ENCODE data around the gene NRP1. TPM values are rescaled to one million over a fixed set of nuclear protein-coding genes. Genes with fewer than 3 reads are reported as not detected.

The NRP1 gene
- polyA plus RNA-seq, 1 experiment: 218 TPM

DNA sequence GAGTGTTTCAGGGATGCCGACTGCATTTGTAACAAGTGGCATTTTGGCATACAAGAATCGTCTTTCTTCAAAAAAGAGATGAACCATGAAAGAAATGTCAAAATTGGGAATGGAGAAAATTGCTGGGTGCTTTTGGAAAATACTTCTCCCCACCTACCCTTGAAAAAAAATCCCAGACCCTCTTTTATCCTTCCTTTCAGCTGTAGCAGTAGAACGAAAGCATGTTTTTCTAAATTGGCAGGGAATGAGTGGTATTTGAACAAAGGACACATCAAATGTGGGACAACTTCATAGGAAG is 187.5 kb downstream of the NRP1 start:
- Histone ChIP-seq H3K27me3 (ENCODE audit: control insufficient read depth, insufficient read depth, low read length) (no peaks in the 10 kb centered on the region), H3K27ac (ENCODE audit: low read depth, low read length) (no peak overlapping the region), H3K4me3 (ENCODE audit: low read depth, low read length) (no peak overlapping the region), H3K9me3 (ENCODE audit: control insufficient read depth, insufficient read depth, low read length) (peaks cover 3% of the 10 kb centered on the region; the same call in 1 of the 2 replicates)
- ChIA-PET CTCF (interaction anchor here (1.2 kb wide), 1 partner anchor 9 kb away, joined by 4 read pairs; no protein-coding TSS in a partner anchor), POLR2A (no interaction called here)
- no peak for DNase-seq (ENCODE audit: low read depth, low spot score)
- TF ChIP-seq, protein P1, sequence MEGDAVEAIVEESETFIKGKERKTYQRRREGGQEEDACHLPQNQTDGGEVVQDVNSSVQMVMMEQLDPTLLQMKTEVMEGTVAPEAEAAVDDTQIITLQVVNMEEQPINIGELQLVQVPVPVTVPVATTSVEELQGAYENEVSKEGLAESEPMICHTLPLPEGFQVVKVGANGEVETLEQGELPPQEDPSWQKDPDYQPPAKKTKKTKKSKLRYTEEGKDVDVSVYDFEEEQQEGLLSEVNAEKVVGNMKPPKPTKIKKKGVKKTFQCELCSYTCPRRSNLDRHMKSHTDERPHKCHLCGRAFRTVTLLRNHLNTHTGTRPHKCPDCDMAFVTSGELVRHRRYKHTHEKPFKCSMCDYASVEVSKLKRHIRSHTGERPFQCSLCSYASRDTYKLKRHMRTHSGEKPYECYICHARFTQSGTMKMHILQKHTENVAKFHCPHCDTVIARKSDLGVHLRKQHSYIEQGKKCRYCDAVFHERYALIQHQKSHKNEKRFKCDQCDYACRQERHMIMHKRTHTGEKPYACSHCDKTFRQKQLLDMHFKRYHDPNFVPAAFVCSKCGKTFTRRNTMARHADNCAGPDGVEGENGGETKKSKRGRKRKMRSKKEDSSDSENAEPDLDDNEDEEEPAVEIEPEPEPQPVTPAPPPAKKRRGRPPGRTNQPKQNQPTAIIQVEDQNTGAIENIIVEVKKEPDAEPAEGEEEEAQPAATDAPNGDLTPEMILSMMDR (IDR thresholded peaks at IDR 0.05; ENCODE audit: low read depth, low read length): no peak

DNA sequence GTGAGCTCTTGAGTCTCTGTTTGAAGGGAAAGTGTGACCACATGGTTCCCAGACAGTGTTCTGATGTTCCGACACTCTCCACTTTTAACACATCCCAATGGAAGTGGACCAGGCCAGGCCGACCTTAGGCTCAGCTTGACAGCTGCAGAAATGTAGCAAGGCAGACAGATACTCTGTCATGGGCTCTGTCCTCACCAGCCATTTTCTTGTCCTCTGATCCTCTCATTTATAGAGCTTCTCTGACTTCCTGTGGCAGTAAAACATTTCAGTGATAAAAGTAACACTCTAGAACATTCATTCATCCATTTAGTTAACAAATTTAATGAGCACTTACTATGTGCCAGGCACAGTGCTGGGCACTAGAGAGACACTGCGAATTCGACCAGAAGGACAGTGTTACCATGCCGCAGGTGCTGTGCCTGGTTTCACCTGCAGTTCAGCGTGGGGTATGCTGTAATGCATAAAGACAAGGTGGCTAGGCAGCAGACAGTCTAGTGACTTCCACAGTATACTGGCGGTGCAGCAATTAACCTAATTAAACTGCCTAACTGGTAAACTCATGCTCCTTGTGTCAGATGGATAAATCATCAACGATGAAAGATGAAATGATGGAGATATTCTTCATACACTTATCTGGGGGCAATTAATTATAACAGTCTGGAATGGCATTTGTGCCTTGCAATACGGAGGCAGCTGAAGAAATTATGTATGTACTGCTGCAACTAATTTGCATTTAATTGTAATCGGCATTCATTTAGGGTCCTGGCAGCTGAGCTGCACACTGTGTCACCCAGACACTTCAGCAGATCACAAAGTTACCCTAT is 188.1 kb downstream of the NRP1 start:
- ChIA-PET CTCF (interaction anchor here (0.9 kb wide), 1 partner anchor 9 kb away, joined by 3 read pairs; no protein-coding TSS in a partner anchor), POLR2A (no interaction called here)
- Histone ChIP-seq H3K27ac (ENCODE audit: low read depth, low read length) (no peak overlapping the region), H3K4me3 (ENCODE audit: low read depth, low read length) (no peak overlapping the region), H3K9me3 (ENCODE audit: control insufficient read depth, insufficient read depth, low read length) (peaks cover 3% of the 10 kb centered on the region; the same call in 1 of the 2 replicates), H3K27me3 (ENCODE audit: control insufficient read depth, insufficient read depth, low read length) (no peaks in the 10 kb centered on the region)
- no peak for DNase-seq (ENCODE audit: low read depth, low spot score)
- TF ChIP-seq, protein P1 (IDR thresholded peaks at IDR 0.05; ENCODE audit: low read depth, low read length): no peak

DNA sequence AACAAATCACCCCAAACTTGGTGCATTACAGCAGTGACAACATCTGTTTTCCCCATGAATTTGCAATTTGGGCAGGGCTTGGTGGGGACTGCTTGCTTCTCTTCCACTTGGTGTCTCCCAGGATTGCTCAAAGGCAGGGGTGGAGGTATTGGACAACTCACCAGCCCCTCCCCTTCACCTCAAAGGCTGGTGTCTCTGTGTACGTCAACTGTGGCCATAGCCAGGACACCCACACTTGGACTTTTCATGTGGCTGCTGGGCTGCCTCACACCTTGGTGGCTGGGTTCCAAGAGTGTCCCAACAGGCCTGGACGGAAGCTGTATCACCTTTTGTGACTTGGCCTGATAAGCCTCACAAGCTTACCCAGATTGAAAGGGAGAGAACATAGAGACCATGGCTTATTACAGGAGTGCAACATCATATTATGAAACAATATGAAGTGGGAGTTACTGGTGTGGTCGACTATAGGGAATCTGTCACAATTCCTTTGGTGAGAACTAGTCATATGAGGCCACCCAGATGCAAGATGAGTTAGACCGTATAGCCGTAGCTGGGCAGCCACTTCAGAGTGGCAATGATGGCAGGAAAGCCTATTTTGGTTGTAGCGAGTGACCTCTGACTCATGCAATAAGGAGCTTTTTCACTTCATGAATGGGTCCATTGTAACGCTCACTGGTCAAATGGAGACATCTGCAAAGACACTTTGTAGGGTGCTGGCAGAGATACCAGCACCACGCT is 188.8 kb downstream of the NRP1 start:
- DNase-seq (ENCODE audit: low read depth, low spot score): no peak
- CTCF ChIA-PET: interaction anchor here (0.9 kb wide), 1 partner anchor 10 kb away, joined by 3 read pairs; no protein-coding TSS in a partner anchor
- TF ChIP-seq, protein P1 (IDR thresholded peaks at IDR 0.05; ENCODE audit: low read depth, low read length): no peak
- Histone ChIP-seq H3K9me3 (ENCODE audit: control insufficient read depth, insufficient read depth, low read length) (peaks cover 3% of the 10 kb centered on the region; the same call in 1 of the 2 replicates), H3K4me3 (ENCODE audit: low read depth, low read length) (no peak overlapping the region), H3K27me3 (ENCODE audit: control insufficient read depth, insufficient read depth, low read length) (no peaks in the 10 kb centered on the region), H3K27ac (ENCODE audit: low read depth, low read length) (no peak overlapping the region)
- POLR2A ChIA-PET: no interaction called here

DNA sequence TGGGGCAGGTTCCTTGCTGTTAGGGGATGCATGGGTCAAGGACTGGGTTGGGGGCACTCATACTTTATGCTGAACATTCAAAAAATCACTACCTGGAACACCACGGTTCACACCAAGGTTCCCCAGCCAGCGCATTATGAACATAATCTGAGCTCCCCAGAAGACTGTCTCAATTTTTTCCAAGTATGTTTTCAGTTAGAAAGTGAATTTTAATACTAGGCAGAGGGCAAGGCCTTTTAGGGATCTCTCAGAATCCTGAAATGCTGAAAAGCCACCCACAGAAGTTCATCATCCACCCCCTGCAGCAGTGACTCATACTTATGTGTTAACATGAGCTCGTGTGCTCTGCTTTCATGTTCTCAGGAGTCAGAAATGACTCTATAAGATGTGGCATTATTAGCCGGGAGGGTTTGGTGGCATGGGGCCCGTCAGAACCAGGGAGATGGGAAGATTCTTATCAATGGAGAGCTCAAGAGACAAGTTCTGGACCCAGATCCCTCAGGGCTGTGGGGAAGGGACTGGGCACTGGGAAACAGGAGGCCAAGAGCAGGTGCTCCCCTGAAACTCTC is 191.2 kb downstream of the NRP1 start:
- peak; percentile 59 for DNase-seq (ENCODE audit: low read depth, low spot score)
- Histone ChIP-seq H3K4me3 (ENCODE audit: low read depth, low read length) (no peak overlapping the region), H3K27ac (ENCODE audit: low read depth, low read length) (peak overlapping the region; percentile 75), H3K27me3 (ENCODE audit: control insufficient read depth, insufficient read depth, low read length) (no peaks in the 10 kb centered on the region), H3K9me3 (ENCODE audit: control insufficient read depth, insufficient read depth, low read length) (peaks cover 3% of the 10 kb centered on the region; the same call in 1 of the 2 replicates)
- ChIA-PET CTCF (interaction anchor here (0.6 to 1.2 kb wide), 4 partner anchors 12 to 1495 kb away, joined by 3 to 5 read pairs (median 4); no protein-coding TSS in a partner anchor), POLR2A (interaction anchor here (0.7 kb wide), 1 partner anchor 121 kb away, joined by 3 read pairs; no protein-coding TSS in a partner anchor)
- TF ChIP-seq, protein P1 (IDR thresholded peaks at IDR 0.05; ENCODE audit: low read depth, low read length): no peak

Data from AG04450 (cell line).